MM.1S (cell line): ENCODE results near the gene NCS1.

ENCODE experiments used
- EZH2 ChIP-seq: fragments of 300-600 bp; sonication (generic); optimal IDR thresholded peaks from 2 replicates; pipeline ENCODE3; 2017; ENCODE audit warnings: low read depth, mild to moderate bottlenecking, antibody characterized with exemption, low read length, mixed read lengths
- TF ChIP-seq, protein P1 (sequence below): fragments of 300-600 bp; sonication (generic); IDR thresholded peaks from 2 replicates; pipeline ENCODE4 v1.5.1; 2016; ENCODE audit warnings: antibody characterized with exemption, low read length, mixed read lengths

DNA sequence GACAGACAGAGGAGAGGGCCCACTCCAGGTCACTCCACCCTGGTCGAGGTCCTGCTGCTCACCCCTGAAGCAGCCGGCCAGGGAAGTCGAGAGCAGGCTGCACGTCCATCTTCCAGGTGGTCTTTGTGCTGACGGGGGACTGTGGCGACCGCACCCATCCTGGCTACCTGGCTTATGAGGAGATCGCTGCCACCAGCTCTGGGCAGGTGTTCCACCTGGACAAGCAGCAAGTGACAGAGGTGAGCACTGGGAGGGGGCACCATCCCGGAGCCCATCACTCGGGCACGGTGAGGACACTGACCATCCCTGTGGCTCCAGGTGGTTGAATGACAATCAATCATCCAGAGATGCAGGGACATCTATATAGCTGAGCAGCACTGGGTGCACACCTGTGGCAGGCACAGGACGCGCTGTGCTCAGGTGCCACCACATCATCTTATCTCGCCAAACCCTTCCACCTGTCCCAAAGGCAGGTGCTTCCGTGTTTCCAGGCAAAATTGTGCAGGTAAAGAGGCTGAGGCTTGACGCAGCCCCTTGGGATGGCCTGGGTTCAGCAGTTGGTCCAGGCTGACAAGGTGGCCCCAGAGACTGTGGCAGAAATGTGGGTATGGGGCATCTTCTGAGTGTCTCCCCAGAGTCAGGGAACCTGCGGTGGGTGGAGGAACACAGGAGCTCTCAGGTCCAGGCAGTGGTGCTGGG lies 114.0 kb downstream of the NCS1 start:
- TF ChIP-seq, protein P1, sequence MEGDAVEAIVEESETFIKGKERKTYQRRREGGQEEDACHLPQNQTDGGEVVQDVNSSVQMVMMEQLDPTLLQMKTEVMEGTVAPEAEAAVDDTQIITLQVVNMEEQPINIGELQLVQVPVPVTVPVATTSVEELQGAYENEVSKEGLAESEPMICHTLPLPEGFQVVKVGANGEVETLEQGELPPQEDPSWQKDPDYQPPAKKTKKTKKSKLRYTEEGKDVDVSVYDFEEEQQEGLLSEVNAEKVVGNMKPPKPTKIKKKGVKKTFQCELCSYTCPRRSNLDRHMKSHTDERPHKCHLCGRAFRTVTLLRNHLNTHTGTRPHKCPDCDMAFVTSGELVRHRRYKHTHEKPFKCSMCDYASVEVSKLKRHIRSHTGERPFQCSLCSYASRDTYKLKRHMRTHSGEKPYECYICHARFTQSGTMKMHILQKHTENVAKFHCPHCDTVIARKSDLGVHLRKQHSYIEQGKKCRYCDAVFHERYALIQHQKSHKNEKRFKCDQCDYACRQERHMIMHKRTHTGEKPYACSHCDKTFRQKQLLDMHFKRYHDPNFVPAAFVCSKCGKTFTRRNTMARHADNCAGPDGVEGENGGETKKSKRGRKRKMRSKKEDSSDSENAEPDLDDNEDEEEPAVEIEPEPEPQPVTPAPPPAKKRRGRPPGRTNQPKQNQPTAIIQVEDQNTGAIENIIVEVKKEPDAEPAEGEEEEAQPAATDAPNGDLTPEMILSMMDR, result no peak
- no peak for TF ChIP-seq EZH2
